Mucosa of rectum (tissue), 2 donors: Measurements from ENCODE around the gene SH3RF2.

Source experiments
- H3K27ac ChIP-seq, 2 donors: one replicate each; pipeline ENCODE4 v1.7.0; 2013; ENCODE audit warnings: inconsistent platforms in 2 of 2, low read depth in 2 of 2, low read length in 2 of 2
- H3K27me3 ChIP-seq, 2 donors: one replicate each; pipeline ENCODE4 v1.7.0; 2013; ENCODE audit warnings: low read length in 2 of 2; ENCODE audit not compliant: control insufficient read depth in 2 of 2, insufficient read depth in 2 of 2
- H3K36me3 ChIP-seq, 2 donors: one replicate each; pipeline ENCODE4 v1.7.0; 2013; ENCODE audit warnings: low read length in 2 of 2; ENCODE audit not compliant: control insufficient read depth in 2 of 2, insufficient read depth in 2 of 2
- H3K4me1 ChIP-seq, 2 donors: one replicate each; pipeline ENCODE4 v1.7.0; 2013; ENCODE audit warnings: low read length in 2 of 2, mild to moderate bottlenecking in 1 of 2; ENCODE audit not compliant: control insufficient read depth in 2 of 2, insufficient read depth in 2 of 2
- H3K4me3 ChIP-seq, 2 donors: one replicate each; pipeline ENCODE4 v1.7.0; 2013; ENCODE audit warnings: low read length in 2 of 2
- H3K9ac ChIP-seq, 2 donors: one replicate each; pipeline ENCODE4 v1.7.0; 2013; ENCODE audit warnings: low read length in 2 of 2, low read depth in 1 of 2, mild to moderate bottlenecking in 1 of 2
- H3K9me3 ChIP-seq, 2 donors: one replicate each; pipeline ENCODE4 v1.7.0; 2013; ENCODE audit warnings: low read length in 2 of 2; ENCODE audit not compliant: control insufficient read depth in 2 of 2
- donor health status: healthy.
- donor health status: Normal muscosa, but diverticular disease.

The SH3RF2 gene

DNA sequence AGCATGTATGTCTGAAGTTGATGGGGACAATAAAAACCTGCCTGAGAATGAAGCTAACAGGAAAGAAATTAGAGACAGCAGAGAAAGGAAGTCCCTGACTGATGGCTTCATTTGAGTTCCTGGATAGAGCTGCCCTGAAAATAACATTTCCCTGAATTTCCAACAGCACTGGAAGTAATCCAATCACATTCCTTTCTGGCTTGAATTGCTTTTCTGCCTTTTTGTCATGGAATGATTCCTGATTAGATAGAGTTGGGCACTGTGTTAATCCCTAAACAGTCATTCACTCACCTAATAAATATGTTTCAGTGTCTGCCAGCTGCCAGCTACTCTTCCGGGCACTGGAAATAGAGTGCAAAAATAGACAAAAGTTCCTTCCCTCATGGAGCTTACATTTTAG is 30.0 kb upstream of the SH3RF2 start:
- Histone ChIP-seq H3K36me3 (no peaks in the 10 kb centered on the region), H3K27ac (no peak overlapping the region), H3K9ac (no peak overlapping the region), H3K4me3 (no peak overlapping the region), H3K27me3 (no peaks in the 10 kb centered on the region), H3K9me3 (no peaks in the 10 kb centered on the region), H3K4me1 (no peaks in the 10 kb centered on the region)

DNA sequence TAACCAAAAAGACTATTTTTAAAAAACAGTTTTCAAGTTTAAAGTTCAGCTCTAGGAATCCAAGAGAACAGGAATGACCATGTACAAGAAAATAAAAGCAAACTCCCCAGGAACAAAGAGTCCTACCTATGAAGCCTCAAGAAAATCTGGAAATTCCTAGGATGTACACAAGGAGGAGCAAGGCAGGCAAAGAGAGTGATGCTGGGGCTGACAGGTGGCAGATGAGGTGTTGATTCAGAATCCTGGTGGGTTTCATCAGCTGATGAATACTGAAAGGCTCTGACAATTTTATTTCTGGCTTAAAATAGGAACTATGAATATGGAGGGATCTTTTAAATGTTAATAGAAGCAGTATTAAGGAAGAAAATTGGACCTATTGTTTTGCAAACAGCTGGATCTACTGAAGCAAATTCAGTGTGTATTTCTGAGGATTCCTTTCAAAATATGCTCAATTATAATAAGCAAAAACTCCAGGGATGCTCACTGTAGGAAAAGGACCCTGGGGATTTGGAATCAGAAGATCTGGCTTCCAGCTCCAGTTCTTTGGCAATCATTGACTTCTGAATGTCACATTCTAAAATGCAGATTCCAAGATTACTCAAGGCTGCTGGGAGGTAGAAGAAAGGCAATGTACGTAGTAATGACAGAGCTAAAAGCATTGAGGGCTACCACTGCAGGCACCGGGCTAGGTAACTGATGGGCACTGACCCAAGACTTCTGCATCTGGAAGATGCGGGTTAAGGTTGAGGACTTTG is 28.0 kb upstream of the SH3RF2 start:
- H3K36me3 ChIP-seq, result no peaks in the 10 kb centered on the region
- no peaks in the 10 kb centered on the region for H3K4me1 ChIP-seq
- no peaks in the 10 kb centered on the region for H3K9me3 ChIP-seq
- no peaks in the 10 kb centered on the region for H3K27me3 ChIP-seq
- no peak overlapping the region for H3K27ac ChIP-seq
- H3K4me3 ChIP-seq, result no peak overlapping the region
- H3K9ac ChIP-seq, result no peak overlapping the region

DNA sequence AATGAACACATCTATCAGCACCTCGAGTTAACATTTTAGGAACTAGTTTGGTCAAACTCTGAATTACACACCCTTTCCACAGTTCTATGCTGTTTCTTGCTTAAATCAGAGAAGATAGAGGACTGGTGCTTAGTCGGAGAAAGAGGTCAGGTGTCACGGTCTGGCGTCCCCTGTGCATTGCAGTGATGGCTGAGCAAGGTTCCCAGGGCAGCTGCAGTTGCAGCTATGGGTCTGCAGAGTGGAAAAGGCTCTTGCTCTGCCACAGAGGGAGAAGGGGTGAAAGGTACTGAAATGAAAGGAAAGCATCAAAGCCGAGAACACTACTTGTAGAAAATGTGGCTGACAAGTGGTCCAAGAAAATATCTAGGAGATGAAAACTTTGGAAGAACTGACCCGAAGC is 25.2 kb upstream of the SH3RF2 start:
- no peak overlapping the region for H3K27ac ChIP-seq
- no peaks in the 10 kb centered on the region for H3K36me3 ChIP-seq
- H3K4me1 ChIP-seq, result no peaks in the 10 kb centered on the region
- no peak overlapping the region for H3K9ac ChIP-seq
- H3K4me3 ChIP-seq, result no peak overlapping the region
- H3K27me3 ChIP-seq, result no peaks in the 10 kb centered on the region
- no peaks in the 10 kb centered on the region for H3K9me3 ChIP-seq

DNA sequence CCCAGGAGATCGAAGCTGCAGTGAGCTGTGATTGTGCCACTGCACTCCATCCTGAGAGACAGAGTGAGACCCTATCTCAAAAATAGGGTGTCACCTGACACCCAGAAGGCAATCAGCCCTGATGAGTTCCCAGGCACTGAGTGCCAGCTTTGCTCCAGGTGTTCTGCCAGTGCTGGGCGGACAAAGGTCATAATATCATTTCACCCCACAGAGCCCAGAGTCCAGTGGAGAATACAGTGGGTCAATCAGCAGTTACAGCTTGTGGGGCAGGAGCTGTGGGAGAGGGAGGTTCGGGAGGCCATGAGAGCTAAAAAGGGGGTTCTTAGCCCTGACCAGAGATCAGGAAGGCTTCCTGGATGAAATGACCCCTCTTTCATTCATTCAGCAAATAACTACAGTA is 24.4 kb upstream of the SH3RF2 start:
- Histone ChIP-seq H3K4me3 (no peak overlapping the region), H3K4me1 (no peaks in the 10 kb centered on the region), H3K27ac (no peak overlapping the region), H3K27me3 (no peaks in the 10 kb centered on the region), H3K9me3 (no peaks in the 10 kb centered on the region), H3K9ac (no peak overlapping the region), H3K36me3 (no peaks in the 10 kb centered on the region)

DNA sequence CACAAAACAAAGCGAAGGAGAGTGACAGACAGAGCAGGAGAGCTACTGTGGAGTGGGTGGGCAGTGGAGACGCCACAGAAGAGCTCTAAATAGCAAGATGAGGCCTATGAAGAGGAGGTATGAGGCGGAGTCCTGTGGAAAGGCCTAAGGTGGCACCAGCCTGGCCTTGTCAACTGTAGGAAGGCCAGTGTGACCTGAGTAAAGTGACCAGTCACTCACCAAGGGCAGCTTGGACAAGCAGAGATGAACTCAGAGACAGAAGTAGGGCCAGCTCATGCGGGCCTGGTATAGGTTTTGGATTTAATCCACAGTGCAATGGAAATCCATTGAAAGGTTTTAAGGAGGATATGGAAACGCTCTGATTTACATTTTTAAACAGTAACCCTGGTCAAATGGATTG is 23.8 kb upstream of the SH3RF2 start:
- Histone ChIP-seq H3K4me3 (no peak overlapping the region), H3K36me3 (no peaks in the 10 kb centered on the region), H3K27me3 (no peaks in the 10 kb centered on the region), H3K9me3 (no peaks in the 10 kb centered on the region), H3K27ac (no peak overlapping the region), H3K9ac (no peak overlapping the region), H3K4me1 (no peaks in the 10 kb centered on the region)

DNA sequence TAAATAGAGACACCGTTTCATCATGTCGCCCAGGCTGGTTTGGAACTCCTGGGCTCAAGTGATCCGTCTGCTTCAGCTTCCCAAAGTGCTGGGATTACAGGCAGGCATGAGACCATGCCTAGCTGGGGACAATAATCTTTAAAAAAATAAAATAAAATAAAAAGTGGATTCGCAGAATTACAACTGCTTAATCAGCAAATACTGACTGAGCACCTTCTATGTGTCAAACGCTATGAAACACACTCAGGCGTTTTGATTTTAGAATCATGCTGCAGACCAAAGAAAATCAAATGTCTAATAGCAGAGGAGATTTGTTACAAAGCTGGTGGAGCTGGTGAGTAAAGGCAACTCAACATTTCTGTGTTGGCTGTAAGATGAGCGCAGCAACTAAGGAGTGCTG is 22.7 kb upstream of the SH3RF2 start:
- Histone ChIP-seq H3K27ac (no peak overlapping the region), H3K36me3 (no peaks in the 10 kb centered on the region), H3K27me3 (no peaks in the 10 kb centered on the region), H3K4me1 (no peaks in the 10 kb centered on the region), H3K9me3 (no peaks in the 10 kb centered on the region), H3K4me3 (no peak overlapping the region), H3K9ac (no peak overlapping the region)

DNA sequence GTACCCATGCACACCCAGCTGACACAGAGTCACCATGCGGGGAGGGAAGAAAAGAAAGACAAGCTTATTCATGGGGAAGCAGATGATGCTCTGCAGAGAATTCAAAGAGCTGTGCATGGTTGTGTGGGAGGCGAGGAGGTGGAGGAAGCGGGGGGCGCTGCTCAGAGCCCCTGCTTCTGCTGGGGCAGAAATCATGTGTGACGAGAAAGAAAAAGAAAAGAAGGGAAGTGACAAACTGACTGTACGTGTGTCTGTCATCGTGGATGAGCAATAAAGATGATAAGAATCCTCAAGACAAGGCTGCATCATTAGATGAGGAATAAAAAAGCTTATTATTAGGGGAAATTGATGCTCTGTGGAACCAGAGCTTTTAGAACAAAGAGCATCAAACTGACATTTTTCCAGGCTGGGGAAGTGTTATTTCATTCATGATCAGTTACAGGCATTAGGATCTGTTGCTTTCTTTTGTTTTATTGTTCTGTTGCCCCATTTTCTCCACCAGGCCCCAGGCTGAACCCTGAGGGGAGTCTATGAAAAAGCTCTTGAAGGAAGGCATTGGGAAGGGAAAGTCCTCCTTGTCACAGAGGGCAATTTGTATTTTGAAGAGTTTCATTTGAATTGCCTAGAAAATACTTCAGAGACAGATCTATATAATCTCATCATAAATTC is 20.3 kb upstream of the SH3RF2 start:
- H3K4me1 ChIP-seq, result no peaks in the 10 kb centered on the region
- H3K9me3 ChIP-seq, result no peaks in the 10 kb centered on the region
- no peaks in the 10 kb centered on the region for H3K27me3 ChIP-seq
- H3K27ac ChIP-seq, result no peak overlapping the region
- H3K9ac ChIP-seq, result no peak overlapping the region
- no peak overlapping the region for H3K4me3 ChIP-seq
- H3K36me3 ChIP-seq, result no peaks in the 10 kb centered on the region

DNA sequence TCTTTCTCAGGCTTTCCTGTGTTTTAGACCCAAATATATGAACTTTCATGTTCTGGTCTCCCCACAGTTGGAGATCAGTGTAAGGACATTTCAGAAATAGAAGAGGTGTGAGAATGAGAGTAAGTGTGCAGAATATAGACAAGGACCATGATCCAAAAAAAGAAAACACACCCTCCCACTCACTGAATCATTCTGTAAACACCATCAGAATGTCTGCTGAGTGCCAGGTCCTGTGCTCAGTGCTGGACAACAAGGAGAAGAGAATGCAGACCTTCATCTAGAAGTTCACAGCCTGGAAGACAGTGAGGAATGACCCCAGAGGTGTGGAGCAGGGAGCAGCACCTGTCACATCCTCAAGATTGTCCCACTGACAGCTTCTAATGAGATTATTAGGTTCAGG is 19.1 kb upstream of the SH3RF2 start:
- Histone ChIP-seq H3K4me1 (no peaks in the 10 kb centered on the region), H3K36me3 (no peaks in the 10 kb centered on the region), H3K4me3 (no peak overlapping the region), H3K27ac (no peak overlapping the region), H3K9me3 (no peaks in the 10 kb centered on the region), H3K9ac (no peak overlapping the region), H3K27me3 (no peaks in the 10 kb centered on the region)

DNA sequence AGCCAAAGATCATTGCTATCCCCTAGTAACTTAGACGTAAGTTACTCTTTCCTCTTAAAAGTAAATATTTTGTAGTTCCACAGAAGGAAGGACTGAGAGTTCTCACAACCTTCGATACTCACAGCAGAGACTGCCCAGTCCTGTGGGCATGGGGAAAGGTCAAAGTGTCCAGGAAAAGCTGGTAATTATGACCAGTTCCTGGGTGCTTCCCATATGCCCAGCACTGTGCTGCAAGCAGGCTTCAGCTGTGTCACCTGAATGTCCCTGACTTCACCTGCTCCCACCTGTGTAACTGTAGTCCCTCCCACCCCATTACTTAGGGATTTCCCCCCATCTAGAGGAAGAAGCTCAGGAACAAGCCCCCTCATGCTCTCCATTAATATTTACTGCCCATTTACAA is 18.0 kb upstream of the SH3RF2 start:
- Histone ChIP-seq H3K36me3 (no peaks in the 10 kb centered on the region), H3K4me3 (no peak overlapping the region)

DNA sequence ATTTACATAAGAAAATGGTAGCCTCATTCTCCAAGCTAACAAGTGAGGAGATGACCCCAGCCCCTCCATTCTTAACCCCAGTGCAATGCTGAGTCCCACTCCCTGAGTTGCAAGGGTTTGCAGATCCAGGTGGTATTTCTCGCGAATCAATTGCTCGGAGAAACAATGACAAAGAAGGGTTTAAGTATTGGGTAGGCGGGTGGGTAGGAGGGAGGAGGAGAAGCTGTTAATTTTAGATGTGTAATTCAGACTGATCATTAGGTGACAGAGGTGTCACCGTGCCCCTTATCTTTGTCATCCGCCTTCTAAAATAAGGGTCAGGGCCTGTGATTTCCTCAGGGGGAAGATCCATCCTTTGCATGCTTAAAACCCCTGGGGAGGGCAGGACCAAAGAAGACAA is 17.0 kb upstream of the SH3RF2 start:
- Histone ChIP-seq H3K27ac (no peak overlapping the region), H3K4me3 (no peak overlapping the region), H3K36me3 (no peaks in the 10 kb centered on the region), H3K9me3 (no peaks in the 10 kb centered on the region), H3K27me3 (no peaks in the 10 kb centered on the region), H3K4me1 (no peaks in the 10 kb centered on the region), H3K9ac (no peak overlapping the region)

More for the DNA sequence above, 18.0 kb upstream of the SH3RF2 start:
- Histone ChIP-seq H3K27me3 (no peaks in the 10 kb centered on the region), H3K4me1 (no peaks in the 10 kb centered on the region), H3K9ac (no peak overlapping the region), H3K9me3 (no peaks in the 10 kb centered on the region), H3K27ac (no peak overlapping the region)
